GM18507 (cell line): Measurements from ENCODE around the gene PCSK6.

Experiments
- DNase-seq: peaks from one replicate; pipeline ENCODE4 v3.0.0; 2011; ENCODE audit warnings: low read depth; ENCODE audit not compliant: insufficient read length; ENCODE audit errors: extremely low spot score
- FAIRE-seq: peaks from 2 replicates; lab custom pipeline; 2011; peaks lifted over from hg19 to GRCh38; lab: Jason Lieb, UNC

The PCSK6 gene

DNA sequence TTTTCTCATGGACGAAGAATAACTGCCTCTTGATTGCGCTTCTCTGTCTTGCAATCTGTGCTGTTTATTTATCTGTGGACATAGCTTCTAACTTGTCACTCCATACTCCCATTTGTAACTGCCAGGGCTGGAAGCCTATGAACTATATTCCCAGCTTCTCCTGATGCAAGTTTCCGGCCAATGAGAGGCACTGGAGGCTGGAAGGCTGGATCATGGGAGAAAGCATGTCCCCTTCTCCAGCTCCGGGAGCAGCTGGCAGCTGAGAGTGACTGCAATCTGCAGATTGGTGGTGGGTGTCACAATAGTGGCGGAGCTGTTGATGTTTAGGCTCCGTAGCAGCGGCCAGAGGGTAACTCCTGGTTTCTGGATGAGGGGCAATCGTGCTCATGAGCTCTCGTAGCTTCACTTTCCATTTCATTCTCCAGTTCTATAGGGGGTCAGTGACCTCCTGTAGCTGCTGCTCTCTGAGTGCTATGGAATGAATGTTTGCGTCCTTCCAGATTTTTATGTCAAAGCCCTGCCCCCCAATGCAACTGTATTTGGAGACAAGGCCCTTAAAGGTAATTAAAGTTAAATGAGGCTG, 35.7 kb upstream of the PCSK6 start:
- DNase-seq (no peak), FAIRE-seq (no peak)

DNA sequence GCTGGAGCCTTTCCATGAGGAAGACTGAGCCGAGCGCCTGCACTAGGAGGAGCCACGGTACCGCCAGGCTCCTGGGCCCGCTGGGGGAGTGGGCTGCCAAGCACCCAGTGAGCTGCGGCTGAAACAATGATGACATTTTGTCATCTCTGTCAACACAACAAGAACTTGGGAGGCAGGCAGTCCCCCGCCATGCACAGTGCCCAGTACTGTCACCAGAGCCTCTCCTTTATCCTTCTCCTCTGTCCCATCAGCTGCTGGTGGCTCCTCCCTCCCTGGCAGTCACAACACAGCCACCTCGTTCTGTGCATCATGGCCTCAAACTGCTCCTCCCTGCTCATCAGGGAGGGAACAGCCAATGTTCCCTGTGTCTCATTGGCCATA, 34.0 kb upstream of the PCSK6 start:
- FAIRE-seq (no peak), DNase-seq (no peak)

DNA sequence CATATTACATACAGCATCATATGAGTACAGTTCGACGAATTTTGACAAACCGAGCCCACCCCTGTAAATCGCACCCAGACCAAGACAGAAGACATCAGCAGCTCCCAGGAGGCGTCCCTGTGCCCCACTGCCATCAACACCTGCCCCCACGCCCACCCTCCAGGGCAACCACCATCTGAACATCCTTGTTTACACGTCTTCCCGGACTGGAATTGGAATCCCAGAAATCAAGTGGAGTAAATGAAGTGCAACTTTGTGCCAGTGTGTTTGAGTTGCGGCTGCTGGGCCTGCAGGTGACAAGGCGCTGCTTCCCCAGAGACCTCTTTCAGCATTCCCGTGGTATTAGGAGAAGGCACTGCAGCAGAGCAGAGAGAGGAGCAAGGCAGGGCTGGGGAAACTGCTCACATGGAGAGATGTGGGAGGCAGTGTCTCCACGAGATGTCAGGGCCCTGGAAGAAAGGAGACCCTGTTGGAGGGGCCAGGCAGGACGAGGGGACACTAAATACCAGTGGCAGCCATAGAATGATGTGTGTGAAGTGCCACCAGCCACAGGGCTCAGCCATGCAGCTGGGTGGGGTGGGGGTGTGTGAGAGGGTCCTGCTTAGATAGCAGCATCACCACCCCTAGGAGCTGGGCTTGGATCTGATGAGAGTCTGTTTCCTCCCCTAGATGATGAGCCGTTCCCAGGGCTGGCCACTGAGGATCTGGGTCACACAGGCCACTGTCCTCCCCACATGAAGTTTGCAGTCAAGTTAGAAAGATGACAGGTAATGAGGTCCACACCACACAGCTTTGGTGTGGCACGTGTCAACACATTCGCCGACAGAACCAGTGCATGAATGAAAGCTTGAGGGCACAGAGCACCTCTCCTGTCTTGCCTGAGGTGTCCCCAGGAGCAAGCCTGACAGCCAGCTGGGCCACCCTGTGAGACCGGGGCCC, 33.4 kb upstream of the PCSK6 start:
- DNase-seq: no peak
- no peak for FAIRE-seq

DNA sequence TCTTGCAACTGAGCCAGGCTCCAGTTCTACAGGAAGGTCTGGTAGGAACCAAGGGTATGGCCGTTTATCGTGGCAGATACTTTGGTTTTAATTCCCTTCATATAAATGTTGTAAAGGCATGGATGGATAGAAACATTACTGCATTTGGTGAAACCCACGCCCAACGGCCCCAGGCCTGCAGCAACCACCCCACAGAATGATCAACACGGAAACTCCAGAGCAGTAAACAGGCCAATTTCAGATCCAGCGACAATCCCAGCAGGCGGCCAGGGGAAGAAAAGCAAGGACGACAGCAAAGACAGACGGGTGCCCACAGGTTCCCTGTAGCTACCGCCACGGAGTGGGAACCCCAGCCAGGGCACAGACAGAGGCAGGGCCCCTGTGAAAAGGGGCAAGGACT, 32.6 kb upstream of the PCSK6 start:
- no peak for DNase-seq

DNA sequence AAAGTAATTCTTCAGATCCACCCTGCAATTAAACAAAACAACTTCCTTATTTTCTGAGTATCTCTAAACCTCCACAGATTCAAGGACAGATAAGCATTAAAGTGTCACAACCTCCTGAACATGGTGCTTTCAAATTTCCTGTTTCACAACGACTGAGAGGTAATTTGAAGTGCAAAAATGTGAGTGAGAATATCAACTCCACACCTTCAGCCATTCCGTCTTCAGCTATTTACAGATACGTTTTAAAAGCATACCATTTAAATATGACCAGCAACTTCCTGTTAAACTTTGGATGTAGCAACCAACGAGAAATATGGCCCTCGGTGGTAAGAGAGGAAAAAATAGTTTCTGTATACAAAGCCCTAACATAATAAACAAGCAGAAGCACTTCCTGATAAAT, 32.1 kb upstream of the PCSK6 start:
- FAIRE-seq: no peak
- no peak for DNase-seq

More for the DNA sequence above, 32.6 kb upstream of the PCSK6 start:
- FAIRE-seq: no peak

DNA sequence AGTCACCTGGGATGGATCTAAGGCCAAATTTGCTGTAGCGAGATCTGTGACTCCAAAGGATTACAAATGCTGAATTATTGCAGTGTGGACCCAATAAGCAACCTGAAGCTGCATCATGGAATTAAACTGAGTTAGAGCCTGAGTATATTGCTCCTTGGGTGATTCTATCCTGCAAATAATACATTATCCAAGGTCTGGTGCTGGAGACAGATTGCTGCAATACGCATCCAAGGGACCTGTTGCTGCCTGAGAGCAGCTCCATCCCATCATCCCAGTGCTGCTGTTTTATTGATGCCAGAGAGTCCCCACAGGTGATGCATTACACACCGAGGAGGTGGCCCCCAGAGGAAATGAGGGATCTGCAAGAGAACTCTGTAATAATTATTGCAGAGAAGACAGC, 31.6 kb upstream of the PCSK6 start:
- DNase-seq (no peak), FAIRE-seq (no peak)

DNA sequence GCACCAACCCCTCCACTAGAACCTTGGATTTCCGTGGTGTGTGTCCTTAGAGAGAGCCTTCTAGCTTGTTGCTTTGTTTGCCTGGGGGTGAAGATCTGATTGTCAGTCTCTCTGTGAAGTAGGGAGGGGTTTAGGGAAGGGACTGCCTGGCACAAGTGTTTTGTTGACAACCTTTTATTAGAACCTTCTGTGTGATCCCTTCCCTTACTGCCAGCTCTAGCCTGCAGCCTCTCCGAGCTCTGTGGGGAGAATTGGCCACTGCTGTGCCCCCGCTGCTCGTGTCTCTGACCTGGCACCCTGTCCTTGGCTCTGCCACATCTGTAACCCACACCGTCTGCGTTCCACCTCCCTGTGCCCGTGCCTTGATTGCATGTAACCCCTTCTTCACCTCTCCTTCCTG, 30.9 kb upstream of the PCSK6 start:
- no peak for FAIRE-seq

DNA sequence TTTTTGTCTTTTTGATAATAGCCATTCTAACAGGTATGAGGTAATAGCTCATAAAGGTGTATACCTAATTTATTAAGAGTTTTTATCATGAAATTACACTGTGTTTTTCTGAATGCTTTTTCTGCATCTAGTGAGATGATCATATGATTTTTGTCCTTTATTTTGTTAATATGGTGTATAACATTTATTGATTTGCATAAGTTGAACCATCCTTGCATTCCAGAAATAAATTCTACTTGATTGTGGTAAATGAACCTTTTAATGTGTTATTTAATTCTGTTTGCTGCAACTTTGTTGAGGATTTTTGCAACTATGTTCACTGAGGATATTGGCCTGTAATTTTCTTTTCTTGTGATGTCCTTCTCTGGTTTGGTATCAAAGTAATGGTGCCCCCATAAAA, 28.0 kb upstream of the PCSK6 start:
- DNase-seq: no peak
- no peak for FAIRE-seq

More for the DNA sequence above, 30.9 kb upstream of the PCSK6 start:
- DNase-seq: no peak

DNA sequence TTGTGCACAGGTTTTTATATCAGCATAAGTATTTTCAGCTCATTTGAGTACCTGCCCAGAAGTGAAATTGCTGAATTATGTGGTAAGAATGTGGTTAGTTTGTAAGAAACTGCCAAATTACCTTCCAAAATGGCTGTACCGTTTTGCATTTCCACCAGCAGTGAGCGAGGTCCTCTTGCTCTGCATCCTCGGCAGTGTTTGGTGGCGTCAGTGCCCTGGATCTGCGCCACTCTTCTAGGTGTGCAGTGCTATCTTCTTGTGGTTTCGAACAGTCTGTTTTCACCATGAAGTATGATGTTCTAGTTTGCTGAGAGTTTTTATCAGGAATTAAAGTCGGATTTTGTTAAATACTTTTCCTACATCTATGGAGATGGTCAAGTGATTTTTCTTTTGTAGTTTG, 24.8 kb upstream of the PCSK6 start:
- no peak for DNase-seq
- FAIRE-seq: no peak

DNA sequence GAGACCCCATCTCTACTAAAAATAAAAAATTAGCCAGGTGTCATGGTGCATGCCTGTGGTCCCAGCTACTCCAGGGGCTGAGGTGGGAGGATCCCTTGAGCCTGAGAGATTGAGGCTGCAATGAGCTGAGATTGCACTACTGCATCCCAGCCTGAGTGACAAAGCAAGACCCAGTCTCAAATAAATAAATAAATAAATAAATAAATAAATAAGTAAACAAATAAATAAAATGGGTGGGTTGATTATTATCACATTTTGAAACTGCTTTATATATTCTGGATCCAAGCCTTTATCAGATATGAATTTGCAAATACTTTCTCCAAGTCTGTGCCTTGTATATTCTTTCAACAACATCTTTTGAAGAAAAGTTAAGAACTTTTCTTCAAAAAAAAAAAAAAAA, 22.2 kb upstream of the PCSK6 start:
- no peak for DNase-seq

DNA sequence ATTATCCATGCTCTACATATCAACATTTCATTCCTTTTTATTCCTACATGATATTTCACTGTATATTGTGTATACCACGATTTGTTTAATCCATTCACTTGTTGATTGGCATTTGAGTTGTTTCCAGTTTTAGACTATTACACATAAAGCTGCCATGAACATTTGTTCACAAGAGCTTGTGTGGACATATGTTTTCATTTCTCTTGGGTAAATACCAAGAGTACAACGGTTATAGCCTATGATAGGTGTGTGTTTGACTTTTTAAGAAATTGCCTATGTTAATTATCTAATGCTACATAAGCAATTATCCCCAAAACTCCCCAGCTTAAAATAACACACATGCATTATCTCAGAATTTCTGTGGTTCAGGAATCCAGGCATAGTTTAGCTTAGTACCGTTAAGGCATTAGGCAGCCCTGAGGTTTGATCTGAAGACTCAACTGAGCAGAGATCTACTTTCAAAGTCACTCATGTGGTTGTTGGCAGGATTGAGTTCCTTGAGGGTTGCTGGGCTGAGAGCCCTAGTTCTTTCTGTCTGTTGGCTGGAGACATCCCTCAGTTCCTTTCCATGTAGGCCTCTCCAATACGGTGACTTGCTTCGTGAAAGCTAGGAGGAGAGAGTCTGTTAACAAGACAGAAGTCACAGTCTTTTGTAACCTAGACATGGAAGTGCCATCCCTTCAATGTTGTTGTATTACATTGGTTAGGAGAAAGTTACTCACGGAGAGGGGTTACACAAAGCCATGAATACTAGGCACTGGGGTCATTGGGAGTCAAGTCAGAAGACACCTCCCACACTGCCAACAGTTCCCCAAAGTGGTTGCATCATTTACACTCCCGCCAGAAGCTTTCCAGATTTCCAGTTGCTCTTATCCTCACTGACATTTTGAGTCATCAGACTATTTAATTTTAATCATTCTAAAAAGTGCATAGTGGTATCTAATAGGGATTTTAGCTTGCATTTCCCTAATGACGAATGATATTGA, 21.0 kb upstream of the PCSK6 start:
- DNase-seq: no peak
- FAIRE-seq: no peak

More for the DNA sequence above, 22.2 kb upstream of the PCSK6 start:
- no peak for FAIRE-seq

DNA sequence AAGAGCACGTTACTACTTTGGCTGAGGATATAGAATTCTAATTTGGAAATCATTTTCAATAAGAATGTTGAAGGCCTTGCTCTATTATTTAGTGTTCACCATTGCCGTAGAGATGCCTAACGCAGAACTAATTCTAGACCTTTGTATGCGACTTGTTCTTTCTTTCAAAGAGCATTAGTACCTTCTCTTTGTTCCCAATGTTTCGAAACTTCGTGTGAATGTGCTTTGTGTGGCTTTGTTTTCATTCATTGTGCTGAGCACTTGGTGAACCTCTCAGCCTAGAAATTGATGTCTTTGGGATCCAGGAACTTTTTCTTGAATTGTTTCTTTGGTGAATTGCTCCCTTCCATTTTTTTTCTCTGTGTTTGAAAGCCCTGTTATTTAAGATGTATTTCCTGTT, 19.8 kb upstream of the PCSK6 start:
- DNase-seq (no peak), FAIRE-seq (no peak)

DNA sequence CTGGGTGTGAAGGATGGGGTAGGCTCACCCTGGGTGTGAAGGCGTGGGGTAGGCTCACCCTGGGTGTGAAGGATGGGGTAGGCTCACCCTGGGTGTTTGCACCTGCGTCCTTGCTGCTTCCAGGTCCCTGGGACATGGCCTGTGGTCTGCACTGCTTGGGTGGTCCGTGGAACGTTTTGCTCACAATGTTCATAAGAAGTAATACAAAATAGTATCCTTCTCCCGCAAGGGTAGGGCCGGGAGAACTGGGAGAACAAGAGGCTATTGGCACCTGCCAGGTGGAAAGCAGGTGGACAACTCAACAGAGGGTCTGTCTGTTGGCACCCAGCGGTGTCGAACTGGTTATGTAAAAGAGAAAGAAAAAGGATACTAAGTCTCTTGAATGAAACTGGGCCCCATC, 17.0 kb upstream of the PCSK6 start:
- DNase-seq (no peak), FAIRE-seq (no peak)

DNA sequence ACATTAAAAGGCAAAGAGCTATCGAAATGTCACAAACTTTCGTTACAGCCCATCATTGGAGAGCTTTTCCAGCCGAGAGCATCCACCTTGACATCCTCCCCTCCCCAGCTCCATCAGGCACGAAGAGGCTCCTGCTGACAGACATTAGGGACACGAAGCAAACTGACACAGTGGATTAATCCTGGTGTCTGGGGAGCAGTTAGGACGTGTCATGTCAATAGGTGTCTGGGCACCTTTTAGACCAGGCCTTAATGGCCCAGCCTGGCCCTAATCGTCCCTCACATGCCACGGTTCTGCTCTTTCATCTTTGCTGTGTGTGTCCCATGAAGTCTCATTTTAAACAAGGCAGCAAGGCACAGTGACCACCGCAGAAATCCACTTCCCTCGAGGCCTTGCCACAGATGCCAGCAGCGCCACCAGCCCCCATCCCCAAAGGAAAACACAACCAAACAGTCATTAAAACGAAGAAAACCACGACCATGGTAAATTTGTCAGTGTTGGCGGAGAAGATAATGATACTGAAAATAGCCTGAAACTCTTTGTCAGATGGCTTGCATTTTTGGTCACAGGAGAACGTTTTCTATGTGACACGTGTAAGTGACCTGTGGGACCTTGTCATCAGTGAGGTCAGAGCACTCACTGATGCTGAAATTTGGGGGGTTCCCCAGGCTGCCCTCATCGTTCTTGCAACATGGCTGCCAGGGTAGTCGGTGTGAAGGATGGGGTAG, 16.3 kb upstream of the PCSK6 start:
- no peak for FAIRE-seq
- DNase-seq: no peak

DNA sequence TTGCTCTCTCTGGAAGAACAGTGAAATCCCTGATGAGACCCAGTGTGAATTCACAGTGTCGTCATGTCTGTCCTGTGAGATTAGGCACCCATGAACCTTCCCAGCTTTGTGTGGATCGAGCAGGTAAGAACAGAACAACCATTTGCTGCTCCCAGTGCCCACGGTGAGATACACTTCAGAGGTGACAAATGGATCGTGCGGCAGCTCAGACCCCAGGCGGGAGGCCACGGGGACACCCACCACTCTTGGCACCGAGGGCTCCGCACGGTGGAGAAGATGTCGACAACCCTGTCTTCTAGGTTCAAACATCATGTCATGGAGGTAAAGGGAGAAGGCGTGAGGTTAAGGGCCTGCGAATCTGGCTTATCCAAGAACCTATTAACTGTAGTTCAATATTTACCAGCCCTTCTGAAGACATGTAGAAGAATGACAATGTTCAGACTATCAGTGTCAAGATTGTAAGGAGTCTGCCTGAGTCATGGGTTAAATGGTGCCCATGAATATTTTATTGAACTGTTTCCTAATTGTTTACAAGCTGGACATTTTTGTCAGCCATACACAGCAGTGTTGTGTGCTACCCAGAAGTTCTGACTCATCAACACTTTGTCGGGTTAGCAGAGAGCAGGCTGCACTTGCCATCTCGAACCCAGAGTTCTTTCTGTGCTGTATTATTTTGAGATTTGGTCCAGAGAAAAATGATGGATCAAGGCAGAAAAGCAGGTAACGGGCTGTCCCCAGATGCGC, 15.5 kb upstream of the PCSK6 start:
- no peak for DNase-seq
- FAIRE-seq: no peak

DNA sequence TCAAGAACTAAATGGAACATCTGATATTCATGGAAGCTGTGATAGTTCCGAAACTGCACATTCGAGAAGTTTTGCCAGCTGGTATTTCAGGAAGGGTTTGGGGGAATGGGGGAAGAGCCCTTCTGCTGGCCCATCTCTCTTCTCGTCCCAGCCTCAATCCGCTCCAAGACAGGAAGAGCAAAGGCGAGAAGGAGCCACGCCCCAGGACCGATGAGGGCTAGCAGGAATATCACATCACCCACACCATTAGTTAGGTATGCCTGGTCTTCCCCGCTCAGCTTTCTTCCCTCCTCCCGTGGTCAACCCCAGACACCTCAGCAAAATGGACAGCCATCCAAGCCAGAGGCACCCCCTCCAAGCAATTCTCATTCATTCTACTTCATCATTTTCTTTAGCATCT, 14.9 kb upstream of the PCSK6 start:
- no peak for DNase-seq
- no peak for FAIRE-seq

DNA sequence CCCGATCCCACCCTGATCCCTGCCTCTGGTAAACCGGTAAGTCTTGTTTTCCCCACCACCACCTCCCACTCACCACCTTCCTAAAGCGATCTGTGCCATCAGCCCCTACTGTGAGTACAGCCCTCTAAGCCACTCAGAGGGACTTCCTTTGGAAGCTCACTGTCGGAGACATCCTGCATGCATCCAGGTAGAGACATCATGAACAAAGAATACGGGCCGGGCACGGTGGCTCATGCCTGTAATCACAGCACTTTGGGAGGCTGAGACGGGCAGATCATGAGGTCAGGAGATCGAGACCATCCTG, 13.7 kb upstream of the PCSK6 start:
- FAIRE-seq (no peak), DNase-seq (no peak)

DNA sequence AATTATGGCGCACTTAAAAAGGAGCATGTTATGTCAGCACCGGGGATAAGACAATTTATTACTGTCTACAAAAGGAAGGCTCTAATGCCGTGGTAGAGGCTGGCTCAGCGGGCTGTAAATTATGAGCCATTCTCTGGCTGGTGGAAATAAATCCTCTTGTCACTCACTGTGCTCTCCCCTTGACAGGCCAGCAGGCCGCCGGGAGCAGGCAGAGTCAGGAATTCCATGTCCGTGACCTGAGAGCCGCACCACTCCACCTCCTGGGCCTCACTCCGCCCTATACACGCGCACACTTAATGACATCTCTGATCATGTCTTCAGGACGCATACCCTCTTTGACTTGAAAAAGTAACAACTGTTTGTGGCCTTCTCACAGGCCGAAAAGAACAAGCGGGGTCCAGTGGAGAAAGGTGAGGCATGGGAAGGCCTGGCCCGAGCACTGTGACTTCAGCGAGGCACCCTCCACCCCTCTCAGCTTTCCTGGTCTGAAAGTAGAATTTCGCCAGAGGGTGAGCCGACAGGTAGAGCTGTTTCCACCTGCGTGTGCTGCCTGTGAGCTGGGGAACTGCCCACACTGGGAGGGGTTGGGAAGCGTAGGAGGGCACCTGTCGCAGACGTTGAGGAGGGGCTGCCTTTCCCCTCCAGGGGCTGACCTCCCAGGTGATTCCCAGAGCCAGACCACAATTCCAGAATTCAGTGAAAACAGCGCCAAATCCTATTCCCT, 13.2 kb upstream of the PCSK6 start:
- no peak for DNase-seq
- no peak for FAIRE-seq
